Measurements from ENCODE around the gene GLYATL1.

GLYATL1 gene

GRCh38 chr11:58905011-58905720 lies 34.1 kb upstream of the GLYATL1 start:
- H3K27ac ChIP-seq (ENCODE audit: low read depth, low read length), result no peak overlapping the region

GRCh38 chr11:58905721-58906547 lies 33.4 kb upstream of the GLYATL1 start:
- DNase-seq, result peak; percentile 97
- H3K27ac ChIP-seq (ENCODE audit: low read depth, low read length), result no peak overlapping the region

More at GRCh38 chr11:58905011-58905720, 34.1 kb upstream of the GLYATL1 start:
- no CpG with 5 or more reads among the region's 41 CpGs for WGBS (ENCODE audit: extremely low coverage, insufficient coverage, low lambda C conversion rate)
- Histone ChIP-seq H3K79me2 (ENCODE audit: control insufficient read depth, insufficient read depth, low read length) (no peaks in the 10 kb centered on the region), H3K18ac (ENCODE audit: low read length) (no peak overlapping the region), H3K4me1 (ENCODE audit: control insufficient read depth, low read depth, low read length) (no peaks in the 10 kb centered on the region), H3K9ac (ENCODE audit: low read length) (peak overlapping the region; percentile 71), H3K36me3 (ENCODE audit: control insufficient read depth, insufficient read depth, low read length) (no peaks in the 10 kb centered on the region), H3K56ac (ENCODE audit: low read length) (peak overlapping the region; percentile 84), H4K8ac (ENCODE audit: low read depth, low read length) (no peak overlapping the region), H2BK5ac (ENCODE audit: low read length) (no peak overlapping the region), H3K4me2 (ENCODE audit: low read length) (peak overlapping the region; percentile 57), H3K79me1 (ENCODE audit: low read length) (no peaks in the 10 kb centered on the region), H3K23ac (ENCODE audit: low read length) (peak overlapping the region; percentile 56), H2AK5ac (ENCODE audit: low read length) (no peak overlapping the region), H3K4ac (ENCODE audit: low read depth, low read length) (no peak overlapping the region), H3K4me3 (ENCODE audit: low read length) (peak overlapping the region; percentile 51), H2BK120ac (ENCODE audit: low read depth, low read length) (no peak overlapping the region), H4K5ac (ENCODE audit: low read length) (no peak overlapping the region), H3K27me3 (ENCODE audit: insufficient read depth, low read length, poor library complexity) (no peaks in the 10 kb centered on the region), H2BK15ac (replicated peaks; ENCODE audit: low read depth) (no peak overlapping the region)
- DNase-seq, result peak; percentile 78

GRCh38 chr11:58907780-58908179 lies 31.5 kb upstream of the GLYATL1 start:
- no peak overlapping the region for H3K4me2 ChIP-seq (ENCODE audit: low read length)
- no peaks in the 10 kb centered on the region for H3K4me1 ChIP-seq (ENCODE audit: control insufficient read depth, low read depth, low read length)
- no peaks in the 10 kb centered on the region for H3K79me2 ChIP-seq (ENCODE audit: control insufficient read depth, insufficient read depth, low read length)
- H2BK15ac ChIP-seq (replicated peaks; ENCODE audit: low read depth), result no peak overlapping the region
- no peak overlapping the region for H3K27ac ChIP-seq (ENCODE audit: low read depth, low read length)
- H3K9ac ChIP-seq (ENCODE audit: low read length), result no peak overlapping the region
- no peak overlapping the region for H3K4ac ChIP-seq (ENCODE audit: low read depth, low read length)
- no peak overlapping the region for H4K8ac ChIP-seq (ENCODE audit: low read depth, low read length)
- H3K36me3 ChIP-seq (ENCODE audit: control insufficient read depth, insufficient read depth, low read length), result no peaks in the 10 kb centered on the region
- H4K5ac ChIP-seq (ENCODE audit: low read length), result no peak overlapping the region
- H3K27me3 ChIP-seq (ENCODE audit: insufficient read depth, low read length, poor library complexity), result no peaks in the 10 kb centered on the region
- no peaks in the 10 kb centered on the region for H3K79me1 ChIP-seq (ENCODE audit: low read length)
- H2BK5ac ChIP-seq (ENCODE audit: low read length), result no peak overlapping the region
- no peak overlapping the region for H2AK5ac ChIP-seq (ENCODE audit: low read length)
- no peak overlapping the region for H2BK120ac ChIP-seq (ENCODE audit: low read depth, low read length)
- no peak overlapping the region for H3K4me3 ChIP-seq (ENCODE audit: low read length)
- no peak for DNase-seq
- no CpG with 5 or more reads among the region's 3 CpGs for WGBS (ENCODE audit: extremely low coverage, insufficient coverage, low lambda C conversion rate)
- no peak overlapping the region for H3K18ac ChIP-seq (ENCODE audit: low read length)
- no peak overlapping the region for H3K23ac ChIP-seq (ENCODE audit: low read length)
- no peak overlapping the region for H3K56ac ChIP-seq (ENCODE audit: low read length)

More at GRCh38 chr11:58905721-58906547, 33.4 kb upstream of the GLYATL1 start:
- H3K4me3 ChIP-seq (ENCODE audit: low read length), result no peak overlapping the region
- no peak overlapping the region for H2AK5ac ChIP-seq (ENCODE audit: low read length)
- H3K23ac ChIP-seq (ENCODE audit: low read length), result no peak overlapping the region
- H3K4me1 ChIP-seq (ENCODE audit: control insufficient read depth, low read depth, low read length), result no peaks in the 10 kb centered on the region
- no peaks in the 10 kb centered on the region for H3K27me3 ChIP-seq (ENCODE audit: insufficient read depth, low read length, poor library complexity)
- H2BK5ac ChIP-seq (ENCODE audit: low read length), result no peak overlapping the region
- peak overlapping the region; percentile 71 for H3K9ac ChIP-seq (ENCODE audit: low read length)
- H4K8ac ChIP-seq (ENCODE audit: low read depth, low read length), result no peak overlapping the region
- WGBS (ENCODE audit: extremely low coverage, insufficient coverage, low lambda C conversion rate), result no CpG with 5 or more reads among the region's 33 CpGs
- H2BK15ac ChIP-seq (replicated peaks; ENCODE audit: low read depth), result no peak overlapping the region
- H3K56ac ChIP-seq (ENCODE audit: low read length), result peak overlapping the region; percentile 18
- no peak overlapping the region for H2BK120ac ChIP-seq (ENCODE audit: low read depth, low read length)
- H3K36me3 ChIP-seq (ENCODE audit: control insufficient read depth, insufficient read depth, low read length), result no peaks in the 10 kb centered on the region
- H3K79me1 ChIP-seq (ENCODE audit: low read length), result no peaks in the 10 kb centered on the region
- no peak overlapping the region for H3K4ac ChIP-seq (ENCODE audit: low read depth, low read length)
- no peak overlapping the region for H4K5ac ChIP-seq (ENCODE audit: low read length)
- no peaks in the 10 kb centered on the region for H3K79me2 ChIP-seq (ENCODE audit: control insufficient read depth, insufficient read depth, low read length)
- no peak overlapping the region for H3K18ac ChIP-seq (ENCODE audit: low read length)
- H3K4me2 ChIP-seq (ENCODE audit: low read length), result peak overlapping the region; percentile 23

- Histone ChIP-seq H3K36me3 (ENCODE audit: control insufficient read depth, insufficient read depth, low read length) (no peaks in the 10 kb centered on the region), H2BK5ac (ENCODE audit: low read length) (no peak overlapping the region), H4K5ac (ENCODE audit: low read length) (no peak overlapping the region), H3K79me2 (ENCODE audit: control insufficient read depth, insufficient read depth, low read length) (no peaks in the 10 kb centered on the region), H3K4ac (ENCODE audit: low read depth, low read length) (no peak overlapping the region), H3K23ac (ENCODE audit: low read length) (no peak overlapping the region), H3K4me1 (ENCODE audit: control insufficient read depth, low read depth, low read length) (no peaks in the 10 kb centered on the region), H3K27me3 (ENCODE audit: insufficient read depth, low read length, poor library complexity) (no peaks in the 10 kb centered on the region), H2BK15ac (replicated peaks; ENCODE audit: low read depth) (no peak overlapping the region), H3K27ac (ENCODE audit: low read depth, low read length) (no peak overlapping the region), H3K18ac (ENCODE audit: low read length) (no peak overlapping the region), H4K8ac (ENCODE audit: low read depth, low read length) (no peak overlapping the region), H3K4me3 (ENCODE audit: low read length) (no peak overlapping the region), H3K9ac (ENCODE audit: low read length) (no peak overlapping the region), H3K79me1 (ENCODE audit: low read length) (no peaks in the 10 kb centered on the region), H2BK120ac (ENCODE audit: low read depth, low read length) (no peak overlapping the region), H3K56ac (ENCODE audit: low read length) (no peak overlapping the region), H3K4me2 (ENCODE audit: low read length) (no peak overlapping the region), H2AK5ac (ENCODE audit: low read length) (no peak overlapping the region)
- DNase-seq, result no peak
Measured at GRCh38 chr11:58912124-58912523, 27.2 kb upstream of the GLYATL1 start.

DNA sequence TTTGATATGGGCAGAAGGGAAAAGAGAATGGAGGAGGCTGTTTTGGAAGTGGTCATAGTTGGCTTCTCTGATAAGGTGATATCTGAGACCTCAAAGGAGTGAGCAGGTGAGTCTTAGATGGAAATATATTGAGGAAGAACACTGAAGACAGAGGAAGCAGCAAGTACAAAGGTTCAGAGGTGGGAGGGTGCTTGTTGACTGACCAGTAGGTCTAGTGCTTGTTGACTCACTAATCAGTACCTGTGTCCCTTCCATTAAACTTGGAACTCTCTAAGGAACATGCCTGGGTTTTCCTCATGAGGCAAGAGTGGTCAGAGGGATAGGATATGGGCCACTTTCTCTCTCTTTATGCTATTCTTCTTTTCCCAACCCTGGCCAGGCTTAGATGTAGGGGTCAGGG lies 25.6 kb upstream of the GLYATL1 start:
- H4K8ac ChIP-seq (ENCODE audit: low read depth, low read length), result no peak overlapping the region
- no peak overlapping the region for H4K5ac ChIP-seq (ENCODE audit: low read length)
- H2BK5ac ChIP-seq (ENCODE audit: low read length), result no peak overlapping the region
- no peak overlapping the region for H3K4ac ChIP-seq (ENCODE audit: low read depth, low read length)
- no peak overlapping the region for H3K23ac ChIP-seq (ENCODE audit: low read length)
- no peak overlapping the region for H2BK15ac ChIP-seq (replicated peaks; ENCODE audit: low read depth)
- DNase-seq, result no peak
- no peak overlapping the region for H3K4me3 ChIP-seq (ENCODE audit: low read length)
- no peak overlapping the region for H3K4me2 ChIP-seq (ENCODE audit: low read length)
- no peak overlapping the region for H2AK5ac ChIP-seq (ENCODE audit: low read length)
- H3K79me2 ChIP-seq (ENCODE audit: control insufficient read depth, insufficient read depth, low read length), result no peaks in the 10 kb centered on the region
- no peak overlapping the region for H3K56ac ChIP-seq (ENCODE audit: low read length)
- no peaks in the 10 kb centered on the region for H3K36me3 ChIP-seq (ENCODE audit: control insufficient read depth, insufficient read depth, low read length)
- no peak overlapping the region for H2BK120ac ChIP-seq (ENCODE audit: low read depth, low read length)
- H3K4me1 ChIP-seq (ENCODE audit: control insufficient read depth, low read depth, low read length), result no peaks in the 10 kb centered on the region
- H3K18ac ChIP-seq (ENCODE audit: low read length), result no peak overlapping the region
- H3K27ac ChIP-seq (ENCODE audit: low read depth, low read length), result no peak overlapping the region
- no peaks in the 10 kb centered on the region for H3K79me1 ChIP-seq (ENCODE audit: low read length)
- no peaks in the 10 kb centered on the region for H3K27me3 ChIP-seq (ENCODE audit: insufficient read depth, low read length, poor library complexity)
- H3K9ac ChIP-seq (ENCODE audit: low read length), result no peak overlapping the region

Measured in mesendoderm (in vitro differentiated cells).